HG03039 (cell line): ENCODE results near the gene C7orf57.
A peak's percentile ranks its signal among the peaks of the same experiment; 100 is the strongest.

ENCODE experiments used
- ATAC-seq: cut with Tn5 transposase; IDR thresholded peaks from one replicate; pipeline ENCODE4 v1.9.1; 2021; ENCODE audit warnings: mild to moderate bottlenecking, moderate library complexity; ENCODE audit not compliant: unreplicated experiment

C7orf57 gene

GRCh38 chr7:48083114-48083830, 47.9 kb downstream of the C7orf57 start:
- no peak for ATAC-seq

GRCh38 chr7:48084727-48085432, 49.5 kb downstream of the C7orf57 start:
- peak; percentile 59 for ATAC-seq

GRCh38 chr7:48085433-48085791, 50.1 kb downstream of the C7orf57 start:
- ATAC-seq, result no peak

DNA sequence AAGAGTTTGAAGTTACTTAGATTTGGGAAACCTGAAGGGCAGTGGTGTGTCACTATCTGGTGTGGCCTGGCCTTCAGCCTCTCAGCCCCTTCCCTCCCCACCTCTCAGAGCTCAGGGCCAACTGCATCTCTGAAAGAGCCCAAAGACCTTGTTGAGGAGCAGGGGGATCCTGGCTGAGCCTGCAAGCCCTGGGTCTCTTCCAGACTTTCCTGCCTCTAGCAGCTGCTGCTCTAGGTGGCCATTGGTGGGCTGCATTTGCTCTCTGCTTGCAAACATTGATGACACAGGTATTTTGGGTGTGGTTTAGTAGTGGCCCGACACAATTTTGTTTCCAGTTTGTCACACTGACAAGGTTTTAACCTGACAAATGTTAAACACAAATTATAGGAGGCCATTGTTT, 50.6 kb downstream of the C7orf57 start:
- ATAC-seq, result no peak

- peak; percentile 17 for ATAC-seq
Measured at GRCh38 chr7:48087349-48087748, 52.0 kb downstream of the C7orf57 start.

DNA sequence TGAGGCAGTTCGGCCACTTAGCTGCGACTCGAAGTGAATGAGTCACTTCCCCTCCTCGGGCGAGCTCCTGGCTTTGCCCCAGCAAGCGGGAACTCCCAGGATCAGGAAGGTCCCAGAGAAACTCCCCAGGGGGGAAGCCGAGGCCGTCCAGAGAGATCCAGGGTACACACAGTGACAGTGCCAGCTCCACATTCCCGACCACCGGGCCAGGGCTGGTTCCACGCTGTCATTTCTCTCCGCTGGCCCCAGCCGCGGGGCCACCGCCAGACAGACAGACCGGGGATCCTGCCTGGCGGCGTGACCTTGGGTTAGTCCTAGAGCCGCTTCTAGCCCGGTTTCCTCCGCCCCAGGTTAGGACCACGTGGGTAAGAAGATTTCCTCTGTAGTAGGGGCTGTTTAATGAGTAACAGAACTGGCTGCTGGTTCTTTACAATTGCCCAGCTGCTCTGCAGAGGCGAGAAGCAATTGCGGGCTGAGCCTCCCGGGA, 53.3 kb downstream of the C7orf57 start:
- ATAC-seq, result peak; percentile 55

DNA sequence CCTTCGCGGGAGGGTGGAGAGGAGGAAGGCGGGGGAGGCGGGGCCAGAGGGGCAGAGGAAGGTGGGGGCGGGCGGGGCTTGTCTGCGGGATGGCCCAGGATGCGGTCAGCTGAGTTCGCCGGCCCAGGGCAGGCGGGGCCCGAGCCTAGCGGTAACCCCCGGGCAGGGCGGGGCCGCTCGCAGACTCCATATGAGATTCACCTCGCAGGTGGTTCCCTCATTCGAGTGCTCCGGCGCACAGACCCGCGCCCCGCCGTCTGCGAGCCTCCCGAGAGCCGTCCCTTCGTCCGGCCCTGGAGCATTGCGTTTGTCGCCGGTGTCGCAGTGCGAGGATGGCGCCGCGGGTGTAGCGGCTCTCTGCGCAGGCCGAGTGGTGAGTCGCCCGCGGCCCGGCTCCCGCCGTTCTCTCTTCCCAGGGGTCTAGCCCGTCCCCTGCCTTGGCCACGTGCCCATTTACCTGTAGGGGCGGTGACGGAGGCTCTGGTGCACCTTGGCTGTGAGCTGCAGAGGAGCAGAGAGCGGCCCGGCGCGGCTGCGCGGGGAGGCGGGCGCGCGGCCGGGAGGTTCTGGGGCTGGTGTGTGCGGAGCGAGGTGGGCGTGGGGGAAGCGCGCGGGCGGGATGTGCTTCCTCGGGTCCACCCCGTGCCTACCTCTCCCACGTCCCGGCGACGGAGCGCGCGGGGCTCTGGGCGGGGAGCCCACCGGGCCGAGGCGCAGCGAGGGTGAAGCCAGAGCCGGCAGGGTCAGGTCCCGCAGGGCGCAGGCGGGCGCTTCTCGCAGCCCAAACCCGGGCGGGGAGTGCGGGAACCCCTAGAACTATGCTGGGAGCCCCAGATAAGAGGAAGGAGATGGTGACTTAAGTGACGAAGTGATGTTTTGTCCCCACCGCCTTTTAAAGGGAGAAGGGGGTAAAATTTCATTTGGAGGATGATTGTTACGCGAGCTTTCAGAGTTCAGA, 54.0 kb downstream of the C7orf57 start, which contains the start of gene UPP1:
Gene UPP1, plus strand, starts transcription at position 220 of the 958 bp plus-strand sequence. CDS start 5,519 bp downstream, outside the sequence.
- ATAC-seq, result peak; percentile 46

GRCh38 chr7:48090095-48090805, 54.9 kb downstream of the C7orf57 start:
- ATAC-seq, result no peak

GRCh38 chr7:48091506-48092433, 56.4 kb downstream of the C7orf57 start:
- ATAC-seq, result no peak

DNA sequence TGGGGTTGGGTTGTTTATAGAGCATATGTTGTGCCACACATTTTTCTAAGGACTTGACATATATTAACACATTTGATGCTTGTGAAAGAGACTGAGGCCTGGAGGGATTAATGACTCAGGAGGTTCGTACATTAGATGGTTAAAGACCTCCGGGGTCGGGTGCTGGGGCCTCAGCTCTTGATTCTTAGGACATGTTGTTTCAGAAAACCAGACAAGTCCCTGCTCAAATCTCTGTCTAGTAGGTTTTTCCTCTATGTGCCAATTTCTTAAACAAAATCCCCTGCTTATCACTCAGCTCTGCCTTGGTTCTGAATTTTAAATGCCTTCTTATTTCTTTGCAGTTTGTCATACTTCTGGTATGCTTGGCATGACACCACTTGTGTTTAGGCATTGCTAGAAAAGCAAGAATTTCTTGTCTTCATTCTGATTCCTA, 59.5 kb downstream of the C7orf57 start:
- no peak for ATAC-seq

DNA sequence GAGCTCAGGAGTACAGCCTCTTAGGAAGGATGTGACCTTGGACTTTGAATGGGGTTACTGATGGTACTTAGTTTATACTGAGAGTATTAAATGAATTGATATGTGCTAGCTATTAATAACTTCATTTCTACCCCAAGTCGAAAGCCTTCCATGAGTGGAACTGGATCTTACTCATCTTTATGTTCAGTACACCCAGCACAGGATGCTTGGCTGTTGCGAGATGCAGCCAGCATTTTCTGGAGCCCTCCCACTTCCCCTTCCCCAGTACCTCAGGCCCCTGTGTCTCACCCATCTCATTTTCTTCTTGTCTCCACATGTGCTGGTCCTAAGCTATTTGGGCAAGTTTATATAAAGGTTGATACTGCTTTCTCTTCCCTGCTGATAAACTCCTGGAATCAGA, 60.9 kb downstream of the C7orf57 start:
- ATAC-seq, result no peak

GRCh38 chr7:48097521-48098231, 62.3 kb downstream of the C7orf57 start:
- ATAC-seq, result no peak

GRCh38 chr7:48098846-48099245, 63.5 kb downstream of the C7orf57 start:
- no peak for ATAC-seq

GRCh38 chr7:48099781-48100180, 64.4 kb downstream of the C7orf57 start:
- no peak for ATAC-seq

DNA sequence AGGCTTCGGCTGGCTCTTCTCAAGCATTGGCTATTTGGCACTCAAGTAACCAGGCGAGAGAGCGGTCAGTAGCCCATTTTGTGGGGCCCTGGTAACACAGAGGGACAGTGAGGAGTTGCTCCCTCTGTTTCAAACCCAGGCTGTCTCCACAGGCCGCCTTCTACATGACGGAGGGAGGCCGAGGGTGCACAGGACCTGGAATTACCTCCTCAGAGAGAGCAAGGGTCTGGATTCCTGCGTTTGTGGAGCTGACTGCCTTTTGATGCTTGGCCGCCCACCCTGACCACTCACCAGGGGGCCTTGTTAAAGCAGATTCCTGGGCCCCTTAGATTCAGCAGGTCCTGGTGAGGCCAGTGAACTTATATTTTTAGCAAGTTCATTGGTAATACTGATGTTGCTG, 66.0 kb downstream of the C7orf57 start:
- ATAC-seq, result no peak

DNA sequence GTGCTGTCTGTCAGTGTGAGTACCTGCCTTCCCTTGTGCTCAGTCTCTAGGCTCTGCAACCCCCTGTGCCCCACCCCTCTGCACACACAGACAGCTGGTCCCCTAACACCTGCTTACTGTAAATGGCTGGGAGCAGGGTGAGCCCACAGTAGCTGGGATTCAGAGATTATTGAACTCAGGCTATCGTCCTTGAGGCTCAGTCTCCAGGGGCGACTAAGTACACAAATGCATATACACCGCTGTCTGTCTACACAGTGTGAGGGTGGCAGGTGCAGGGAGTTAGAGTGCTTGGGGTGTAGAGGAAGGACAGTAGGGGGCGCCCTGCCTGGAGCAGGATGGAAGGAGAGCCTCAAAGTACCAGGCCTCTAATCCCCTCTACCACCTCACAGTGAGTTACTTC, 66.6 kb downstream of the C7orf57 start:
- ATAC-seq, result no peak

GRCh38 chr7:48102530-48102929, 67.2 kb downstream of the C7orf57 start:
- no peak for ATAC-seq

- no peak for ATAC-seq
Measured at GRCh38 chr7:48105045-48105444, 69.7 kb downstream of the C7orf57 start.
